ENCODE results near the gene TRIO. TPM values are rescaled to one million over a fixed set of nuclear protein-coding genes. Genes with fewer than 3 reads are reported as not detected.

TRIO gene
- total RNA-seq, 6 experiments from 2014 or later = 167 to 219 (median 190) TPM

- no peak for TF ChIP-seq CTCF (IDR thresholded peaks at IDR 0.05)
- DNase-seq = no peak
- Mint-ChIP-seq H3K36me3 (ENCODE audit: low read depth) (peaks cover 30% of the 10 kb centered on the region), H3K27ac (no peak overlapping the region), H3K4me1 (ENCODE audit: low read depth) (peaks cover 11% of the 10 kb centered on the region), H3K27me3 (ENCODE audit: insufficient read depth) (peaks cover 60% of the 10 kb centered on the region), H3K9me3 (peaks cover 4% of the 10 kb centered on the region; the same call in 1 of the 2 replicates), H3K4me3 (no peak overlapping the region)
Observed at GRCh38 chr5:14509556-14509955, 366.4 kb downstream of the TRIO start.

GRCh38 chr5:14510156-14510734 is 367.1 kb downstream of the TRIO start:
- no peak for TF ChIP-seq CTCF (IDR thresholded peaks at IDR 0.05)
- Mint-ChIP-seq H3K4me3 (peak overlapping the region; percentile 40; the same call in 1 of the 2 replicates), H3K36me3 (ENCODE audit: low read depth) (peaks cover 30% of the 10 kb centered on the region), H3K27me3 (ENCODE audit: insufficient read depth) (peaks cover 54% of the 10 kb centered on the region), H3K27ac (no peak overlapping the region), H3K4me1 (ENCODE audit: low read depth) (peaks cover 11% of the 10 kb centered on the region), H3K9me3 (peaks cover 4% of the 10 kb centered on the region; the same call in 1 of the 2 replicates)
- DNase-seq = no peak

- Mint-ChIP-seq H3K27ac (no peak overlapping the region), H3K4me3 (no peak overlapping the region), H3K36me3 (ENCODE audit: low read depth) (peaks cover 33% of the 10 kb centered on the region), H3K27me3 (ENCODE audit: insufficient read depth) (peaks cover 48% of the 10 kb centered on the region), H3K9me3 (peaks cover 9% of the 10 kb centered on the region), H3K4me1 (ENCODE audit: low read depth) (peaks cover 11% of the 10 kb centered on the region)
- no peak for DNase-seq
- no peak for TF ChIP-seq CTCF (IDR thresholded peaks at IDR 0.05)
Observed at GRCh38 chr5:14510880-14511279, 367.7 kb downstream of the TRIO start.

GRCh38 chr5:14512574-14512973 is 369.4 kb downstream of the TRIO start:
- Mint-ChIP-seq H3K4me1 (ENCODE audit: low read depth) (peaks cover 11% of the 10 kb centered on the region), H3K27me3 (ENCODE audit: insufficient read depth) (peaks cover 35% of the 10 kb centered on the region), H3K9me3 (peaks cover 11% of the 10 kb centered on the region), H3K36me3 (ENCODE audit: low read depth) (peaks cover 23% of the 10 kb centered on the region), H3K27ac (no peak overlapping the region; the same call in 1 of the 2 replicates), H3K4me3 (peak overlapping the region; percentile 20; the same call in 1 of the 2 replicates)
- DNase-seq = no peak
- no peak for TF ChIP-seq CTCF (IDR thresholded peaks at IDR 0.05)

GRCh38 chr5:14513266-14513665 is 370.1 kb downstream of the TRIO start:
- TF ChIP-seq CTCF (IDR thresholded peaks at IDR 0.05) = no peak
- no peak for DNase-seq
- Mint-ChIP-seq H3K9me3 (peaks cover 9% of the 10 kb centered on the region), H3K27me3 (ENCODE audit: insufficient read depth) (peaks cover 28% of the 10 kb centered on the region), H3K27ac (no peak overlapping the region; the same call in 1 of the 2 replicates), H3K4me3 (peak overlapping the region; percentile 20; the same call in 1 of the 2 replicates), H3K36me3 (ENCODE audit: low read depth) (peaks cover 16% of the 10 kb centered on the region), H3K4me1 (ENCODE audit: low read depth) (peaks cover 11% of the 10 kb centered on the region)

Data from HFFc6 (cell line).